NK-92 (cell line): Measurements from ENCODE around the gene IRX2.

Experiments
- DNase-seq: peaks from one replicate; lab custom pipeline; 2025; ENCODE audit not compliant: unreplicated experiment; lab: John Stamatoyannopoulos, UW

Gene IRX2

GRCh38 chr5:2751592-2752021 is at the start of gene IRX2:
Gene IRX2, minus strand, starts transcription at chr5:2751677. Its CDS starts 264 bp downstream, at chr5:2751413.
- DNase-seq, result no peak

- DNase-seq, result no peak
Observed at GRCh38 chr5:2800035-2800434, 48.6 kb upstream of the IRX2 start.

GRCh38 chr5:2797981-2798380 is 46.5 kb upstream of the IRX2 start:
- DNase-seq, result no peak

GRCh38 chr5:2797160-2797559 is 45.7 kb upstream of the IRX2 start:
- no peak for DNase-seq

- no peak for DNase-seq
Observed at GRCh38 chr5:2783223-2783622, 31.7 kb upstream of the IRX2 start.

GRCh38 chr5:2782658-2783057 is 31.2 kb upstream of the IRX2 start:
- DNase-seq, result no peak

- no peak for DNase-seq
Observed at GRCh38 chr5:2780421-2781171, 29.1 kb upstream of the IRX2 start.

GRCh38 chr5:2779459-2779858 is 28.0 kb upstream of the IRX2 start:
- DNase-seq, result no peak

- no peak for DNase-seq
Observed at GRCh38 chr5:2776337-2777302, 25.1 kb upstream of the IRX2 start.

- DNase-seq, result no peak
Observed at GRCh38 chr5:2773327-2773726, 21.9 kb upstream of the IRX2 start.

- no peak for DNase-seq
Observed at GRCh38 chr5:2767089-2767488, 15.6 kb upstream of the IRX2 start.

- DNase-seq, result no peak
Observed at GRCh38 chr5:2764581-2764980, 13.1 kb upstream of the IRX2 start.

- DNase-seq, result no peak
Observed at GRCh38 chr5:2763533-2763794, 12.0 kb upstream of the IRX2 start.

- DNase-seq, result no peak
Observed at GRCh38 chr5:2762744-2763532, 11.5 kb upstream of the IRX2 start.

- DNase-seq, result no peak
Observed at GRCh38 chr5:2761921-2762488, 10.5 kb upstream of the IRX2 start.

- DNase-seq, result no peak
Observed at GRCh38 chr5:2759696-2760461, 8.4 kb upstream of the IRX2 start.

- DNase-seq, result no peak
Observed at GRCh38 chr5:2759091-2759490, 7.6 kb upstream of the IRX2 start.

- DNase-seq, result no peak
Observed at GRCh38 chr5:2758632-2759031, 7.2 kb upstream of the IRX2 start.

GRCh38 chr5:2757563-2758351 is 6.3 kb upstream of the IRX2 start:
- no peak for DNase-seq
